DMS153 treated with DMSO at 0.1 percent for 48 hours (cell line): ENCODE results near the gene ALPK1.
"Not testable (repeated sequence)": the region's sequence is repeated elsewhere in the genome, so short reads cannot be mapped to it uniquely, and the experiment has no call there.

Experiments used
- DNase-seq: peaks from one replicate; lab custom pipeline; 2025; ENCODE audit not compliant: unreplicated experiment; lab: John Stamatoyannopoulos, UW

ALPK1 gene

GRCh38 chr4:112377594-112378242 lies 80.5 kb downstream of the ALPK1 start:
- DNase-seq, result no peak

- DNase-seq, result no peak
These were observed 81.1 kb downstream of the ALPK1 start for GRCh38 chr4:112378243-112378620.

- no peak for DNase-seq
These were observed 81.7 kb downstream of the ALPK1 start for GRCh38 chr4:112378858-112379257.

- no peak for DNase-seq
These were observed 82.1 kb downstream of the ALPK1 start for GRCh38 chr4:112379306-112379705.

GRCh38 chr4:112381996-112382692 lies 85.0 kb downstream of the ALPK1 start:
- DNase-seq, result peak; percentile 19

- no peak for DNase-seq
These were observed 88.9 kb downstream of the ALPK1 start for GRCh38 chr4:112386071-112386470.

- DNase-seq, result no peak
These were observed 104.9 kb downstream of the ALPK1 start for GRCh38 chr4:112402098-112402497.

GRCh38 chr4:112403101-112403945 lies 106.2 kb downstream of the ALPK1 start:
- DNase-seq, result no peak

- no peak for DNase-seq
These were observed 113.2 kb downstream of the ALPK1 start for GRCh38 chr4:112410364-112410763.

- DNase-seq, result no peak
These were observed 113.6 kb downstream of the ALPK1 start for GRCh38 chr4:112410804-112411203.

GRCh38 chr4:112411781-112412550 lies 114.8 kb downstream of the ALPK1 start:
- DNase-seq, result no peak

GRCh38 chr4:112416464-112416863 lies 119.3 kb downstream of the ALPK1 start:
- DNase-seq, result no peak

GRCh38 chr4:112418092-112418491 lies 120.9 kb downstream of the ALPK1 start:
- DNase-seq, result no peak

GRCh38 chr4:112421911-112422310 lies 124.7 kb downstream of the ALPK1 start:
- no peak for DNase-seq

GRCh38 chr4:112422644-112423043 lies 125.5 kb downstream of the ALPK1 start:
- DNase-seq, result no peak

- no peak for DNase-seq
These were observed 126.4 kb downstream of the ALPK1 start for GRCh38 chr4:112423591-112423990.

GRCh38 chr4:112425823-112426222 lies 128.7 kb downstream of the ALPK1 start:
- DNase-seq, result no peak

GRCh38 chr4:112426416-112426815 lies 129.2 kb downstream of the ALPK1 start:
- no peak for DNase-seq

- DNase-seq, result no peak
These were observed 134.0 kb downstream of the ALPK1 start for GRCh38 chr4:112431158-112431557.

- DNase-seq, result no peak
These were observed 139.8 kb downstream of the ALPK1 start for GRCh38 chr4:112436987-112437386.

- DNase-seq, result not testable (repeated sequence)
These were observed 145.1 kb downstream of the ALPK1 start for GRCh38 chr4:112442226-112442625.
